Neural cell (in vitro differentiated cells): ENCODE data around the gene LRMDA. TPM values are rescaled to one million over a fixed set of nuclear protein-coding genes. Genes with fewer than 3 reads are reported as not detected.

ENCODE experiments used
- H2AFZ ChIP-seq: fragments of 200-600, 300-800 bp; sonication (generic), shearing (Covaris generic); 2 replicates; pipeline ENCODE4 v1.6.0; 2014; ENCODE audit warnings: low read depth, mild to moderate bottlenecking, antibody characterized with exemption, low read length, moderate library complexity
- H3F3A ChIP-seq: fragments of 200-600 bp; shearing (Covaris generic); 2 replicates; pipeline ENCODE4 v1.6.1; 2016; ENCODE audit warnings: mild to moderate bottlenecking, moderate library complexity, mixed read lengths, antibody characterized with exemption, low read length; ENCODE audit not compliant: insufficient read depth, poor library complexity, severe bottlenecking
- H3K27ac ChIP-seq: fragments of 200-600, 300-800 bp; sonication (generic), shearing (Covaris generic); 2 replicates; pipeline ENCODE4 v1.5.1; 2014; ENCODE audit warnings: mild to moderate bottlenecking, low read length, moderate library complexity
- H3K27me3 ChIP-seq: fragments of 300-800, 200-600 bp; sonication (generic), shearing (Covaris generic); 2 replicates; pipeline ENCODE4 v1.6.0; 2014; ENCODE audit warnings: mild to moderate bottlenecking, low read depth, low read length, moderate library complexity; ENCODE audit not compliant: insufficient read depth
- H3K36me3 ChIP-seq: fragments of 300-800, 200-600 bp; sonication (generic), shearing (Covaris generic); 2 replicates; pipeline ENCODE4 v1.5.1; 2014; ENCODE audit warnings: mild to moderate bottlenecking, antibody characterized with exemption, low read length, moderate library complexity; ENCODE audit not compliant: insufficient read depth
- H3K4me2 ChIP-seq: fragments of 300-800, 200-600 bp; sonication (generic), shearing (Covaris generic); 2 replicates; pipeline ENCODE4 v1.6.0; 2014; ENCODE audit warnings: mild to moderate bottlenecking, low read length
- H3K4me3 ChIP-seq: fragments of 300-800, 200-600 bp; sonication (generic), shearing (Covaris generic); 2 replicates; pipeline ENCODE4 v1.5.1; 2014; ENCODE audit warnings: mild to moderate bottlenecking, low read length, moderate library complexity
- H3K79me2 ChIP-seq: fragments of 200-600 bp; shearing (Covaris generic); replicated peaks from 2 replicates; pipeline ENCODE4 v1.6.0; 2014; ENCODE audit warnings: mild to moderate bottlenecking, low read length, moderate library complexity; ENCODE audit not compliant: insufficient read depth
- H3K9ac ChIP-seq: fragments of 300-800, 200-600 bp; sonication (generic), shearing (Covaris generic); 2 replicates; pipeline ENCODE4 v1.6.1; 2016; ENCODE audit warnings: mild to moderate bottlenecking, low read length, mixed read lengths
- H3K9me2 ChIP-seq: fragments of 200-600 bp; shearing (Covaris generic); 2 replicates; pipeline ENCODE4 v1.6.1; 2016; ENCODE audit warnings: mild to moderate bottlenecking, low read length, mixed read lengths; ENCODE audit not compliant: insufficient read depth
- H3K9me3 ChIP-seq: fragments of 200-600, 300-800 bp; sonication (generic), shearing (Covaris generic); 2 replicates; pipeline ENCODE4 v1.6.1; 2016; ENCODE audit warnings: mild to moderate bottlenecking, mixed run types, low read length, moderate library complexity, mixed read lengths
- H4K20me1 ChIP-seq: fragments of 200-600 bp; shearing (Covaris generic); 2 replicates; pipeline ENCODE4 v1.6.1; 2016; ENCODE audit warnings: mild to moderate bottlenecking, mixed run types; ENCODE audit not compliant: insufficient read depth
- CTCF ChIP-seq: fragments of 450-650 bp; IDR thresholded peaks from 2 replicates; pipeline ENCODE4 v1.5.1; 2014; ENCODE audit warnings: antibody characterized with exemption, mild to moderate bottlenecking, moderate library complexity; ENCODE audit not compliant: poor library complexity, severe bottlenecking
- EP300 ChIP-seq: fragments of 450-650 bp; conservative IDR thresholded peaks from 2 replicates; pipeline ENCODE4 v1.6.1; 2014; ENCODE audit warnings: antibody characterized with exemption, mild to moderate bottlenecking, moderate library complexity; ENCODE audit not compliant: poor library complexity, severe bottlenecking
- EZH2 ChIP-seq: fragments of 200-600, 300-800 bp; shearing (Covaris generic), sonication (generic); IDR thresholded peaks from 2 replicates; pipeline ENCODE4 v1.6.1; 2014; ENCODE audit warnings: antibody characterized with exemption, low read length, borderline replicate concordance, mild to moderate bottlenecking; ENCODE audit not compliant: insufficient read depth, poor library complexity, severe bottlenecking
- MXI1 ChIP-seq: fragments of 450-650 bp; conservative IDR thresholded peaks from 2 replicates; pipeline ENCODE4 v1.6.1; 2014; ENCODE audit warnings: antibody characterized with exemption, mild to moderate bottlenecking; ENCODE audit not compliant: poor library complexity, severe bottlenecking
- POLR2AphosphoS5 ChIP-seq: IDR thresholded peaks from 2 replicates; pipeline ENCODE4 v1.6.1; 2012
- RAD21 ChIP-seq: fragments of 450-650 bp; conservative IDR thresholded peaks from 2 replicates; pipeline ENCODE4 v1.6.1; 2014; ENCODE audit warnings: antibody characterized with exemption, mild to moderate bottlenecking, moderate library complexity
- SMC3 ChIP-seq: fragments of 450-650 bp; conservative IDR thresholded peaks from 2 replicates; pipeline ENCODE4 v1.6.1; 2014; ENCODE audit warnings: antibody characterized with exemption, mild to moderate bottlenecking, moderate library complexity; ENCODE audit not compliant: poor library complexity
- TAF1 ChIP-seq: IDR thresholded peaks from 2 replicates; pipeline ENCODE4 v1.6.1; 2012; ENCODE audit warnings: low read depth
- polyA plus RNA-seq: library from polyadenylated mRNA; depleted of rRNA; stranded (reverse); fragments of >200 nt; gene quantifications from 2 replicates; pipeline ENCODE4 v1.2.3, GENCODE V29; 2014
- TF ChIP-seq, protein P1 (sequence below): IDR thresholded peaks from 2 replicates; pipeline ENCODE4 v1.6.1; 2012; ENCODE audit warnings: borderline replicate concordance

LRMDA gene
- polyA plus RNA-seq, 1 donor from 2014 or later = 5.6 TPM

DNA sequence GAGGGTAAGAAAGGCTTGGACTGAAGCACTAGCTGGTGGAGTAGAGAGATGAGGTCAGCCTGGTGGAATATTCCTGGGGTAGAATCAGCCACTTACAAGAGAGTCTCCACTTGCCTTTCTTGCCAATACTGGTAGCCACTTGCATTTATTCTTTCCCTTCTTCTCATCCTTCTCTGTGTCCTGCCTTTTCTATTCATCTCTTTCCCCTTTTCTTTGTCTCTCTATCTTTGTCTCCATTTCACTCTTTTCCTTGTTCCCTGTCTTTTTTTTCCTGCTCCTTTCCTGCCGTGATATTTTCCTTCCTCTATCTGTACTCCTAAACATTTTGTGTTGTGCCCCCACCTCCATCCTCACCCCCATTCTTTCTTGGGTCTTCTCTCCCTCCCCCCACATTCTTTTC lies 214.3 kb downstream of the LRMDA start:
- H3K36me3 ChIP-seq = no peaks in the 10 kb centered on the region
- no peak overlapping the region for H2AFZ ChIP-seq
- no peaks in the 10 kb centered on the region for H3K9me2 ChIP-seq
- H3K27me3 ChIP-seq = no peaks in the 10 kb centered on the region
- TF ChIP-seq MXI1 (no peak), CTCF (no peak), EP300 (no peak), RAD21 (no peak), TAF1 (no peak), POLR2AphosphoS5 (no peak), EZH2 (no peak), SMC3 (no peak)
- TF ChIP-seq, protein P1, sequence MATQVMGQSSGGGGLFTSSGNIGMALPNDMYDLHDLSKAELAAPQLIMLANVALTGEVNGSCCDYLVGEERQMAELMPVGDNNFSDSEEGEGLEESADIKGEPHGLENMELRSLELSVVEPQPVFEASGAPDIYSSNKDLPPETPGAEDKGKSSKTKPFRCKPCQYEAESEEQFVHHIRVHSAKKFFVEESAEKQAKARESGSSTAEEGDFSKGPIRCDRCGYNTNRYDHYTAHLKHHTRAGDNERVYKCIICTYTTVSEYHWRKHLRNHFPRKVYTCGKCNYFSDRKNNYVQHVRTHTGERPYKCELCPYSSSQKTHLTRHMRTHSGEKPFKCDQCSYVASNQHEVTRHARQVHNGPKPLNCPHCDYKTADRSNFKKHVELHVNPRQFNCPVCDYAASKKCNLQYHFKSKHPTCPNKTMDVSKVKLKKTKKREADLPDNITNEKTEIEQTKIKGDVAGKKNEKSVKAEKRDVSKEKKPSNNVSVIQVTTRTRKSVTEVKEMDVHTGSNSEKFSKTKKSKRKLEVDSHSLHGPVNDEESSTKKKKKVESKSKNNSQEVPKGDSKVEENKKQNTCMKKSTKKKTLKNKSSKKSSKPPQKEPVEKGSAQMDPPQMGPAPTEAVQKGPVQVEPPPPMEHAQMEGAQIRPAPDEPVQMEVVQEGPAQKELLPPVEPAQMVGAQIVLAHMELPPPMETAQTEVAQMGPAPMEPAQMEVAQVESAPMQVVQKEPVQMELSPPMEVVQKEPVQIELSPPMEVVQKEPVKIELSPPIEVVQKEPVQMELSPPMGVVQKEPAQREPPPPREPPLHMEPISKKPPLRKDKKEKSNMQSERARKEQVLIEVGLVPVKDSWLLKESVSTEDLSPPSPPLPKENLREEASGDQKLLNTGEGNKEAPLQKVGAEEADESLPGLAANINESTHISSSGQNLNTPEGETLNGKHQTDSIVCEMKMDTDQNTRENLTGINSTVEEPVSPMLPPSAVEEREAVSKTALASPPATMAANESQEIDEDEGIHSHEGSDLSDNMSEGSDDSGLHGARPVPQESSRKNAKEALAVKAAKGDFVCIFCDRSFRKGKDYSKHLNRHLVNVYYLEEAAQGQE = no peak
- no peaks in the 10 kb centered on the region for H3F3A ChIP-seq
- no peak overlapping the region for H3K9ac ChIP-seq
- peak overlapping the region; percentile 48 for H3K27ac ChIP-seq
- H3K4me2 ChIP-seq = no peak overlapping the region
- no peak overlapping the region for H3K4me3 ChIP-seq
- no peaks in the 10 kb centered on the region for H4K20me1 ChIP-seq
- H3K79me2 ChIP-seq = no peaks in the 10 kb centered on the region
- H3K9me3 ChIP-seq = no peaks in the 10 kb centered on the region

- Histone ChIP-seq H3K9me2 (no peaks in the 10 kb centered on the region), H4K20me1 (no peaks in the 10 kb centered on the region), H3K4me3 (no peak overlapping the region), H2AFZ (no peak overlapping the region), H3K36me3 (no peaks in the 10 kb centered on the region), H3K27me3 (no peaks in the 10 kb centered on the region), H3K79me2 (no peaks in the 10 kb centered on the region), H3K4me2 (peak overlapping the region; percentile 10), H3F3A (no peaks in the 10 kb centered on the region), H3K9ac (no peak overlapping the region), H3K9me3 (no peaks in the 10 kb centered on the region), H3K27ac (peak overlapping the region; percentile 48)
- TF ChIP-seq, protein P1 = no peak
- TF ChIP-seq EP300 (peak; percentile 32), EZH2 (no peak), MXI1 (no peak), POLR2AphosphoS5 (peak; percentile 27), SMC3 (no peak)
Measured at GRCh38 chr10:75646218-75646915, 214.9 kb downstream of the LRMDA start.
